ENCODE data around the gene NDUFB2. TPM values are rescaled to one million over a fixed set of nuclear protein-coding genes. Genes with fewer than 3 reads are reported as not detected.

NDUFB2 gene
- 100 to 1,000 TPM; 104 to 235 (median 123) TPM for total RNA-seq
- polyA plus RNA-seq, result 100 to 1,000 TPM; 155 to 370 (median 238) TPM
- long read RNA-seq, donor 1, transcript NDUFB2-201 (4 exons, 504 nt), result major isoform, 172 of 245 reads
- long read RNA-seq, donor 1, transcript NDUFB2-214 (3 exons, 665 nt), result minor isoform, 18 of 245 reads
- long read RNA-seq, donor 1, transcript NDUFB2-207 (3 exons, 1,101 nt), result minor isoform, 13 of 245 reads
- long read RNA-seq, donor 1, partial matches to known transcripts, result 39 of 245 reads
- long read RNA-seq, donor 1, other reads (novel, unspliced or antisense), result 0 of 245 reads
- long read RNA-seq, donor 2, transcript NDUFB2-207 (3 exons, 1,101 nt), result minor isoform, 7 of 218 reads
- long read RNA-seq, donor 2, transcript NDUFB2-201 (4 exons, 504 nt), result major isoform, 124 of 218 reads
- long read RNA-seq, donor 2, transcript NDUFB2-214 (3 exons, 665 nt), result minor isoform, 6 of 218 reads
- long read RNA-seq, donor 2, partial matches to known transcripts, result 79 of 218 reads
- long read RNA-seq, donor 2, other reads (novel, unspliced or antisense), result 0 of 218 reads

- intact Hi-C loops (cut with DNase I; ENCODE audit: low total_unique reads), result loop anchor here (10.0 kb wide), 1 partner anchor 318 kb away; the partner anchor contains the start of gene MRPS33
- peak in 2 of 3 donors; percentile 80 to 89 for TF ChIP-seq POLR2A (IDR thresholded peaks at IDR 0.05)
- TF ChIP-seq POLR2AphosphoS5 (IDR thresholded peaks at IDR 0.05), result peak; percentile 97 to 98 (median 97)
- TF ChIP-seq, protein P1, sequence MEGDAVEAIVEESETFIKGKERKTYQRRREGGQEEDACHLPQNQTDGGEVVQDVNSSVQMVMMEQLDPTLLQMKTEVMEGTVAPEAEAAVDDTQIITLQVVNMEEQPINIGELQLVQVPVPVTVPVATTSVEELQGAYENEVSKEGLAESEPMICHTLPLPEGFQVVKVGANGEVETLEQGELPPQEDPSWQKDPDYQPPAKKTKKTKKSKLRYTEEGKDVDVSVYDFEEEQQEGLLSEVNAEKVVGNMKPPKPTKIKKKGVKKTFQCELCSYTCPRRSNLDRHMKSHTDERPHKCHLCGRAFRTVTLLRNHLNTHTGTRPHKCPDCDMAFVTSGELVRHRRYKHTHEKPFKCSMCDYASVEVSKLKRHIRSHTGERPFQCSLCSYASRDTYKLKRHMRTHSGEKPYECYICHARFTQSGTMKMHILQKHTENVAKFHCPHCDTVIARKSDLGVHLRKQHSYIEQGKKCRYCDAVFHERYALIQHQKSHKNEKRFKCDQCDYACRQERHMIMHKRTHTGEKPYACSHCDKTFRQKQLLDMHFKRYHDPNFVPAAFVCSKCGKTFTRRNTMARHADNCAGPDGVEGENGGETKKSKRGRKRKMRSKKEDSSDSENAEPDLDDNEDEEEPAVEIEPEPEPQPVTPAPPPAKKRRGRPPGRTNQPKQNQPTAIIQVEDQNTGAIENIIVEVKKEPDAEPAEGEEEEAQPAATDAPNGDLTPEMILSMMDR (IDR thresholded peaks at IDR 0.05 in 8 of 11, conservative IDR thresholded peaks at IDR 0.05 in 3 of 11), result peak in 2 of 11 experiments; percentile 4 to 24
- Histone ChIP-seq H3K27ac (peak within 1 kb of the TSS; percentile 90 to 99 (median 96)), H3K4me3 (peak within 1 kb of the TSS; percentile 83 to 100 (median 96)), H3K27me3 (replicated peaks in 1 of 7) (no peaks in the 10 kb centered on the region), H3K9me3 (no peaks in the 10 kb centered on the region), H3K4me1 (peaks cover 13 to 36% (median 28%) of the 10 kb centered on the region in 6 donors), H3K36me3 (peaks cover 0 to 22% (median 0%) of the 10 kb centered on the region in 6 donors)
- peak; percentile 99 for DNase-seq
- WGBS, 5 donors, result 0% methylated on average over 31 to 82 of the region's 82 CpGs
Measured at GRCh38 chr7:140696680-140697446, at the start of gene NDUFB2. NDUFB2 (plus strand) TSS chr7:140696708; CDS start chr7:140696745, 37 bp downstream.

- Histone ChIP-seq H3K36me3 (no peaks in the 10 kb centered on the region), H3K27ac (no peak overlapping the region), H3K9me3 (no peaks in the 10 kb centered on the region), H3K4me3 (no peak overlapping the region), H3K4me1 (peaks cover 0 to 27% (median 9%) of the 10 kb centered on the region in 6 donors), H3K27me3 (replicated peaks in 1 of 7) (peaks cover 0 to 19% (median 0%) of the 10 kb centered on the region in 7 donors)
- WGBS, 5 donors, result 22 to 29% (median 26%) methylated on average over 8 of the region's 8 CpGs
- no peak for TF ChIP-seq POLR2AphosphoS5 (IDR thresholded peaks at IDR 0.05)
- TF ChIP-seq, protein P1 (IDR thresholded peaks at IDR 0.05 in 8 of 11, conservative IDR thresholded peaks at IDR 0.05 in 3 of 11), result peak in 10 of 11 experiments; percentile 9 to 71 (median 56)
- peak; percentile 81 for DNase-seq
- intact Hi-C loops (cut with DNase I; ENCODE audit: low total_unique reads), result no loop called here
Measured at GRCh38 chr7:140646931-140647647, 49.4 kb upstream of the NDUFB2 start.

GRCh38 chr7:140649556-140650205 lies 46.8 kb upstream of the NDUFB2 start:
- no peak overlapping the region for H3K4me3 ChIP-seq
- no peaks in the 10 kb centered on the region for H3K27me3 ChIP-seq (replicated peaks in 1 of 7)
- WGBS, 5 donors, result 70 to 83% (median 79%) methylated on average over 5 to 6 of the region's 6 CpGs
- peak; percentile 37 for DNase-seq
- H3K27ac ChIP-seq, result no peak overlapping the region
- H3K4me1 ChIP-seq, result peaks cover 0 to 19% (median 11%) of the 10 kb centered on the region in 6 donors
- no peaks in the 10 kb centered on the region for H3K9me3 ChIP-seq
- intact Hi-C loops (cut with DNase I; ENCODE audit: low total_unique reads), result no loop called here
- no peaks in the 10 kb centered on the region for H3K36me3 ChIP-seq
- TF ChIP-seq, protein P1 (IDR thresholded peaks at IDR 0.05 in 8 of 11, conservative IDR thresholded peaks at IDR 0.05 in 3 of 11), result no peak
- TF ChIP-seq POLR2A (IDR thresholded peaks at IDR 0.05), result no peak
- TF ChIP-seq POLR2AphosphoS5 (IDR thresholded peaks at IDR 0.05), result no peak

Data from spleen (tissue), 13 donors.